Left hindlimb (tissue), 1 donor: ENCODE data around the gene FOXO3.

Experiments
- DNase-seq: peaks from one replicate; pipeline ENCODE4 v3.0.0-alpha.2; 2018

Gene FOXO3

GRCh38 chr6:108716801-108717791, 156.4 kb downstream of the FOXO3 start:
- no peak for DNase-seq

- no peak for DNase-seq
These were observed 158.8 kb downstream of the FOXO3 start for GRCh38 chr6:108719477-108719876.

GRCh38 chr6:108720827-108721226, 160.1 kb downstream of the FOXO3 start:
- DNase-seq, result no peak

- DNase-seq, result no peak
These were observed 160.6 kb downstream of the FOXO3 start for GRCh38 chr6:108721286-108721685.

- DNase-seq, result no peak
These were observed 162.9 kb downstream of the FOXO3 start for GRCh38 chr6:108723594-108723993.

- no peak for DNase-seq
These were observed 166.1 kb downstream of the FOXO3 start for GRCh38 chr6:108726726-108727339.

GRCh38 chr6:108727966-108728730, 167.4 kb downstream of the FOXO3 start:
- DNase-seq, result no peak

- no peak for DNase-seq
These were observed 168.1 kb downstream of the FOXO3 start for GRCh38 chr6:108728826-108729225.

GRCh38 chr6:108730635-108731515, 170.2 kb downstream of the FOXO3 start:
- DNase-seq, result no peak

GRCh38 chr6:108732091-108732870, 171.6 kb downstream of the FOXO3 start:
- no peak for DNase-seq

- no peak for DNase-seq
These were observed 172.3 kb downstream of the FOXO3 start for GRCh38 chr6:108733051-108733450.

- DNase-seq, result no peak
These were observed 173.1 kb downstream of the FOXO3 start for GRCh38 chr6:108733706-108734265.
